ENCODE measurements around the gene GALNT2. TPM values are rescaled to one million over a fixed set of nuclear protein-coding genes. Genes with fewer than 3 reads are reported as not detected.

The GALNT2 gene
- total RNA-seq, 1 experiment from 2014 or later = 141 TPM

GRCh38 chr1:230030122-230030821 is 36.8 kb upstream of the GALNT2 start:
- Mint-ChIP-seq H3K4me3 (ENCODE audit: low read depth, unreplicated experiment) (no peak overlapping the region), H3K9me3 (ENCODE audit: low read depth, unreplicated experiment) (peaks cover 6% of the 10 kb centered on the region), H3K27me3 (ENCODE audit: unreplicated experiment) (peaks cover 8% of the 10 kb centered on the region), H3K27ac (ENCODE audit: unreplicated experiment) (no peak overlapping the region), H3K4me1 (ENCODE audit: low read depth, unreplicated experiment) (peaks cover 6% of the 10 kb centered on the region), H3K36me3 (ENCODE audit: insufficient read depth, unreplicated experiment) (no peaks in the 10 kb centered on the region)
- TF ChIP-seq, protein P1, sequence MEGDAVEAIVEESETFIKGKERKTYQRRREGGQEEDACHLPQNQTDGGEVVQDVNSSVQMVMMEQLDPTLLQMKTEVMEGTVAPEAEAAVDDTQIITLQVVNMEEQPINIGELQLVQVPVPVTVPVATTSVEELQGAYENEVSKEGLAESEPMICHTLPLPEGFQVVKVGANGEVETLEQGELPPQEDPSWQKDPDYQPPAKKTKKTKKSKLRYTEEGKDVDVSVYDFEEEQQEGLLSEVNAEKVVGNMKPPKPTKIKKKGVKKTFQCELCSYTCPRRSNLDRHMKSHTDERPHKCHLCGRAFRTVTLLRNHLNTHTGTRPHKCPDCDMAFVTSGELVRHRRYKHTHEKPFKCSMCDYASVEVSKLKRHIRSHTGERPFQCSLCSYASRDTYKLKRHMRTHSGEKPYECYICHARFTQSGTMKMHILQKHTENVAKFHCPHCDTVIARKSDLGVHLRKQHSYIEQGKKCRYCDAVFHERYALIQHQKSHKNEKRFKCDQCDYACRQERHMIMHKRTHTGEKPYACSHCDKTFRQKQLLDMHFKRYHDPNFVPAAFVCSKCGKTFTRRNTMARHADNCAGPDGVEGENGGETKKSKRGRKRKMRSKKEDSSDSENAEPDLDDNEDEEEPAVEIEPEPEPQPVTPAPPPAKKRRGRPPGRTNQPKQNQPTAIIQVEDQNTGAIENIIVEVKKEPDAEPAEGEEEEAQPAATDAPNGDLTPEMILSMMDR (IDR thresholded peaks at IDR 0.05; ENCODE audit: unreplicated experiment) = no peak
- no TSS peak for BruUV-seq (replicated peaks)
- CTCF ChIA-PET = no interaction called here
- no peak for DNase-seq
- intact Hi-C loops (cut with micrococcal nuclease; ENCODE audit: unreplicated experiment) = no loop called here

- no peaks in the 10 kb centered on the region for H3K36me3 Mint-ChIP-seq (ENCODE audit: insufficient read depth, unreplicated experiment)
- no peak overlapping the region for H3K4me3 Mint-ChIP-seq (ENCODE audit: low read depth, unreplicated experiment)
- no peaks in the 10 kb centered on the region for H3K27me3 Mint-ChIP-seq (ENCODE audit: unreplicated experiment)
- no peaks in the 10 kb centered on the region for H3K9me3 Mint-ChIP-seq (ENCODE audit: low read depth, unreplicated experiment)
- CTCF ChIA-PET = no interaction called here
- BruUV-seq (replicated peaks) = no TSS peak
- no peak for DNase-seq
- TF ChIP-seq, protein P1 (IDR thresholded peaks at IDR 0.05; ENCODE audit: unreplicated experiment) = no peak
- intact Hi-C loops (cut with micrococcal nuclease; ENCODE audit: unreplicated experiment) = no loop called here
- no peak overlapping the region for H3K27ac Mint-ChIP-seq (ENCODE audit: unreplicated experiment)
- peaks cover 6% of the 10 kb centered on the region for H3K4me1 Mint-ChIP-seq (ENCODE audit: low read depth, unreplicated experiment)
Measured at GRCh38 chr1:230031131-230031530, 35.9 kb upstream of the GALNT2 start.

DNA sequence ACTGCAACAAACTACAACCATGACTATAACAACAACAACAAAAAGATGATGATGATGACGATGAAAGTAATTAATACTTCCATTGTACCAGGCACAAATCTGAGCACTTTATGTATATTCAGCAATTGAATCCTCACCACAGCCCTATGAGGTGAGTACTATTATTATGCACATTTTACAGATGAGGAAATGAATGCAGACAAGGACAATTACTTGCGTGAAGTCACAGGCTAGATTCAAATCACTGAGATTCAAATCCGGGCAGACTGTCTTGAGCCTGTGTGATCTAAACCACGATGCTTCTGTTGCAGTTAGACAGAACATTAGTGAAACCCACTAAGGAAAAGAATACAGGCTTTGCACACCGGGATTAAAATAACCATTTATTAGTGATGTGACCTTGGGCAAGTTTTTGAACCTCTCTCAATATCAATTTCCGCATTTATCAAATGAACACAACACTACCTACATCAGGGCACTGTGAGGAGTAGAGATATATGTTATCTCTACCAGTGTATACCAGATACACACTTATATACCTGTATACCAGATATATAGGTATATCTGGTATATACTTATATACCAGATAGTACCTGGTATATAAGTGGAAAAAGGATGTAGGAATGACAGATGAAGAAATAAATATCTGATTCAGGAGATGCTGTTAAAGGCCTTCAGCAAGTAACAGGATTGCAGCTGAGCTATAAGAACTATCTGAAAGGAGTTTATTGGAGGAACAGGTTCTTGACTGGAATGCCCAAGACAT is 34.3 kb upstream of the GALNT2 start:
- intact Hi-C loops (cut with micrococcal nuclease; ENCODE audit: unreplicated experiment) = no loop called here
- no peaks in the 10 kb centered on the region for H3K36me3 Mint-ChIP-seq (ENCODE audit: insufficient read depth, unreplicated experiment)
- no peaks in the 10 kb centered on the region for H3K9me3 Mint-ChIP-seq (ENCODE audit: low read depth, unreplicated experiment)
- no peak overlapping the region for H3K27ac Mint-ChIP-seq (ENCODE audit: unreplicated experiment)
- no peaks in the 10 kb centered on the region for H3K27me3 Mint-ChIP-seq (ENCODE audit: unreplicated experiment)
- peaks cover 16% of the 10 kb centered on the region for H3K4me1 Mint-ChIP-seq (ENCODE audit: low read depth, unreplicated experiment)
- DNase-seq = no peak
- TF ChIP-seq, protein P1 (IDR thresholded peaks at IDR 0.05; ENCODE audit: unreplicated experiment) = no peak
- no peak overlapping the region for H3K4me3 Mint-ChIP-seq (ENCODE audit: low read depth, unreplicated experiment)
- BruUV-seq (replicated peaks) = no TSS peak
- CTCF ChIA-PET = no interaction called here

GRCh38 chr1:230037261-230037660 is 29.8 kb upstream of the GALNT2 start:
- Mint-ChIP-seq H3K27ac (ENCODE audit: unreplicated experiment) (no peak overlapping the region), H3K4me3 (ENCODE audit: low read depth, unreplicated experiment) (no peak overlapping the region)
- TF ChIP-seq, protein P1 (IDR thresholded peaks at IDR 0.05; ENCODE audit: unreplicated experiment) = no peak

More at GRCh38 chr1:230037261-230037660, 29.8 kb upstream of the GALNT2 start:
- H3K36me3 Mint-ChIP-seq (ENCODE audit: insufficient read depth, unreplicated experiment) = no peaks in the 10 kb centered on the region
- H3K27me3 Mint-ChIP-seq (ENCODE audit: unreplicated experiment) = no peaks in the 10 kb centered on the region
- H3K9me3 Mint-ChIP-seq (ENCODE audit: low read depth, unreplicated experiment) = peaks cover 2% of the 10 kb centered on the region
- no peak for DNase-seq
- intact Hi-C loops (cut with micrococcal nuclease; ENCODE audit: unreplicated experiment) = no loop called here
- CTCF ChIA-PET = interaction anchor here (0.8 kb wide), 1 partner anchor 15 kb away, joined by 3 read pairs; no protein-coding TSS in a partner anchor
- peaks cover 9% of the 10 kb centered on the region for H3K4me1 Mint-ChIP-seq (ENCODE audit: low read depth, unreplicated experiment)
- no TSS peak for BruUV-seq (replicated peaks)

All from Calu3 (cell line).